Effector memory CD8-positive, alpha-beta T cell (primary cell): ENCODE measurements around the gene FCHO2.
"Not testable (repeated sequence)": the region's sequence is repeated elsewhere in the genome, so short reads cannot be mapped to it uniquely, and the experiment has no call there.

Source experiments
- ATAC-seq: fragments of 150-1000 bp; cut with Tn5 transposase; replicated peaks from 2 replicates; pipeline ENCODE4 v1.10.0; 2021; ENCODE audit warnings: mild to moderate bottlenecking, moderate library complexity
- DNase-seq, 3 experiments: peaks; one replicate each; pipeline ENCODE4 v3.0.0; 2021
- H3K27ac Mint-ChIP-seq, 2 donors: one replicate each; pipeline ENCODE4 v1.8.0; 2022; ENCODE audit warnings: mild to moderate bottlenecking in 2 of 2, mixed read lengths in 2 of 2, moderate library complexity in 2 of 2
- H3K27me3 Mint-ChIP-seq, 2 donors: one replicate each; pipeline ENCODE4 v1.8.0; 2022; ENCODE audit warnings: mixed read lengths in 2 of 2
- H3K36me3 Mint-ChIP-seq: one replicate; pipeline ENCODE4 v1.8.0; 2022; ENCODE audit warnings: mild to moderate bottlenecking, moderate library complexity, mixed read lengths; ENCODE audit not compliant: insufficient read depth
- H3K4me1 Mint-ChIP-seq, 2 donors: one replicate each; pipeline ENCODE4 v1.8.0; 2022; ENCODE audit warnings: low read depth in 2 of 2, mixed read lengths in 2 of 2
- H3K4me3 Mint-ChIP-seq, 2 donors: one replicate each; pipeline ENCODE4 v1.8.0; 2022; ENCODE audit warnings: mild to moderate bottlenecking in 2 of 2, mixed read lengths in 2 of 2, moderate library complexity in 2 of 2
- H3K9me3 Mint-ChIP-seq, 2 donors: one replicate each; pipeline ENCODE4 v1.8.0; 2022; ENCODE audit warnings: mixed read lengths in 2 of 2
- total RNA-seq, 9 experiments: gene quantifications; one replicate each; lab custom pipeline; 2026; lab: John Stamatoyannopoulos, UW

Gene FCHO2
- total RNA-seq, result 1.2 to 12.9 (median 5.2) reads per million in 9 experiments

- H3K4me1 Mint-ChIP-seq, result peaks cover 14 to 22% of the 10 kb centered on the region in 2 donors
- H3K4me3 Mint-ChIP-seq, result peak within 1 kb of the TSS; percentile 95
- peaks cover 15% of the 10 kb centered on the region for H3K36me3 Mint-ChIP-seq
- peak within 1 kb of the TSS; percentile 91 to 92 for H3K27ac Mint-ChIP-seq
- H3K9me3 Mint-ChIP-seq, result no peaks in the 10 kb centered on the region
- ATAC-seq, result peak; percentile 96
- H3K27me3 Mint-ChIP-seq, result peaks cover 18 to 29% of the 10 kb centered on the region in 2 donors
- DNase-seq, result peak; percentile 92 to 96 (median 94)
Observed at GRCh38 chr5:72955768-72956323, at the start of gene FCHO2. Gene FCHO2, plus strand, starts transcription at chr5:72956041. Its CDS starts 56 bp downstream, at chr5:72956097.

- DNase-seq, result no peak
- H3K9me3 Mint-ChIP-seq, result no peaks in the 10 kb centered on the region
- peak overlapping the region in 1 of 2 donors; percentile 25 for H3K27ac Mint-ChIP-seq
- peaks cover 69% of the 10 kb centered on the region for H3K36me3 Mint-ChIP-seq
- no peak overlapping the region for H3K4me3 Mint-ChIP-seq
- H3K4me1 Mint-ChIP-seq, result peaks cover 0 to 5% of the 10 kb centered on the region in 2 donors
- no peaks in the 10 kb centered on the region for H3K27me3 Mint-ChIP-seq
- ATAC-seq, result no peak
Observed at GRCh38 chr5:72906806-72907205, 49.0 kb upstream of the FCHO2 start.

- H3K27ac Mint-ChIP-seq, result no peak overlapping the region
Observed at GRCh38 chr5:72908664-72909063, 47.2 kb upstream of the FCHO2 start.

GRCh38 chr5:72917371-72917776 lies 38.5 kb upstream of the FCHO2 start:
- Mint-ChIP-seq H3K27me3 (no peaks in the 10 kb centered on the region), H3K9me3 (no peaks in the 10 kb centered on the region), H3K4me1 (no peaks in the 10 kb centered on the region), H3K4me3 (no peak overlapping the region), H3K27ac (no peak overlapping the region), H3K36me3 (peaks cover 9% of the 10 kb centered on the region)
- no peak for ATAC-seq
- no peak for DNase-seq

More at GRCh38 chr5:72908664-72909063, 47.2 kb upstream of the FCHO2 start:
- no peak for ATAC-seq
- no peaks in the 10 kb centered on the region for H3K9me3 Mint-ChIP-seq
- H3K4me1 Mint-ChIP-seq, result peaks cover 0 to 5% of the 10 kb centered on the region in 2 donors
- H3K36me3 Mint-ChIP-seq, result peaks cover 51% of the 10 kb centered on the region
- H3K4me3 Mint-ChIP-seq, result no peak overlapping the region
- no peak for DNase-seq
- no peaks in the 10 kb centered on the region for H3K27me3 Mint-ChIP-seq

- H3K27ac Mint-ChIP-seq, result no peak overlapping the region
Observed at GRCh38 chr5:72920690-72921502, 34.9 kb upstream of the FCHO2 start.

GRCh38 chr5:72921886-72922285 lies 34.0 kb upstream of the FCHO2 start:
- no peak for ATAC-seq
- Mint-ChIP-seq H3K9me3 (no peaks in the 10 kb centered on the region), H3K27ac (no peak overlapping the region), H3K4me3 (no peak overlapping the region), H3K27me3 (peaks cover 0 to 2% of the 10 kb centered on the region in 2 donors), H3K36me3 (no peaks in the 10 kb centered on the region), H3K4me1 (no peaks in the 10 kb centered on the region)
- DNase-seq, result no peak

More at GRCh38 chr5:72920690-72921502, 34.9 kb upstream of the FCHO2 start:
- DNase-seq (no peak), ATAC-seq (no peak)
- H3K4me3 Mint-ChIP-seq, result no peak overlapping the region
- H3K9me3 Mint-ChIP-seq, result no peaks in the 10 kb centered on the region
- no peaks in the 10 kb centered on the region for H3K27me3 Mint-ChIP-seq
- H3K36me3 Mint-ChIP-seq, result peaks cover 4% of the 10 kb centered on the region
- H3K4me1 Mint-ChIP-seq, result no peaks in the 10 kb centered on the region

- no peak overlapping the region for H3K4me3 Mint-ChIP-seq
- no peaks in the 10 kb centered on the region for H3K36me3 Mint-ChIP-seq
- no peak for DNase-seq
- no peaks in the 10 kb centered on the region for H3K4me1 Mint-ChIP-seq
- H3K9me3 Mint-ChIP-seq, result no peaks in the 10 kb centered on the region
- no peak overlapping the region for H3K27ac Mint-ChIP-seq
- no peak for ATAC-seq
- H3K27me3 Mint-ChIP-seq, result peaks cover 0 to 7% of the 10 kb centered on the region in 2 donors
Observed at GRCh38 chr5:72922422-72922821, 33.4 kb upstream of the FCHO2 start.

GRCh38 chr5:72925336-72926010 lies 30.4 kb upstream of the FCHO2 start:
- DNase-seq, result no peak
- Mint-ChIP-seq H3K27ac (no peak overlapping the region), H3K4me3 (no peak overlapping the region), H3K9me3 (no peaks in the 10 kb centered on the region), H3K36me3 (no peaks in the 10 kb centered on the region), H3K4me1 (peaks cover 0 to 2% of the 10 kb centered on the region in 2 donors), H3K27me3 (peaks cover 19 to 28% of the 10 kb centered on the region in 2 donors)
- ATAC-seq, result no peak

GRCh38 chr5:72932686-72933085 lies 23.2 kb upstream of the FCHO2 start:
- H3K27ac Mint-ChIP-seq, H3K4me3 Mint-ChIP-seq, DNase-seq, H3K4me1 Mint-ChIP-seq, H3K9me3 Mint-ChIP-seq, H3K36me3 Mint-ChIP-seq, ATAC-seq: not testable (repeated sequence)
- H3K27me3 Mint-ChIP-seq, result peaks cover 59 to 78% of the 10 kb centered on the region in 2 donors

- ATAC-seq, DNase-seq, H3K4me3 Mint-ChIP-seq, H3K27ac Mint-ChIP-seq, H3K4me1 Mint-ChIP-seq, H3K9me3 Mint-ChIP-seq, H3K36me3 Mint-ChIP-seq: not testable (repeated sequence)
- peaks cover 70 to 88% of the 10 kb centered on the region in 2 donors for H3K27me3 Mint-ChIP-seq
Observed at GRCh38 chr5:72934953-72935725, 20.7 kb upstream of the FCHO2 start.

- no peaks in the 10 kb centered on the region for H3K9me3 Mint-ChIP-seq
- no peak for ATAC-seq
- no peaks in the 10 kb centered on the region for H3K36me3 Mint-ChIP-seq
- H3K27me3 Mint-ChIP-seq, result peaks cover 66 to 85% of the 10 kb centered on the region in 2 donors
- H3K4me1 Mint-ChIP-seq, result no peaks in the 10 kb centered on the region
- DNase-seq, result no peak
- H3K27ac Mint-ChIP-seq, result no peak overlapping the region
- H3K4me3 Mint-ChIP-seq, result no peak overlapping the region
Observed at GRCh38 chr5:72936893-72937292, 18.9 kb upstream of the FCHO2 start.

GRCh38 chr5:72937517-72938061 lies 18.3 kb upstream of the FCHO2 start:
- peaks cover 66 to 82% of the 10 kb centered on the region in 2 donors for H3K27me3 Mint-ChIP-seq
- no peak overlapping the region for H3K27ac Mint-ChIP-seq
- H3K4me1 Mint-ChIP-seq, result no peaks in the 10 kb centered on the region
- no peak overlapping the region for H3K4me3 Mint-ChIP-seq
- ATAC-seq (no peak), DNase-seq (no peak)
- no peaks in the 10 kb centered on the region for H3K36me3 Mint-ChIP-seq
- no peaks in the 10 kb centered on the region for H3K9me3 Mint-ChIP-seq

GRCh38 chr5:72938206-72938605 lies 17.6 kb upstream of the FCHO2 start:
- no peak for DNase-seq
- Mint-ChIP-seq H3K9me3 (no peaks in the 10 kb centered on the region), H3K4me3 (no peak overlapping the region), H3K27me3 (peaks cover 62 to 76% of the 10 kb centered on the region in 2 donors), H3K27ac (no peak overlapping the region), H3K4me1 (no peaks in the 10 kb centered on the region), H3K36me3 (no peaks in the 10 kb centered on the region)
- ATAC-seq, result no peak
